ENCODE results near the gene CNTFR.

The CNTFR gene

GRCh38 chr9:34507556-34507955, 82.0 kb downstream of the CNTFR start:
- DNase-seq (ENCODE audit: low read depth), result no peak

GRCh38 chr9:34506623-34507022, 82.9 kb downstream of the CNTFR start:
- DNase-seq (ENCODE audit: low read depth), result no peak

DNA sequence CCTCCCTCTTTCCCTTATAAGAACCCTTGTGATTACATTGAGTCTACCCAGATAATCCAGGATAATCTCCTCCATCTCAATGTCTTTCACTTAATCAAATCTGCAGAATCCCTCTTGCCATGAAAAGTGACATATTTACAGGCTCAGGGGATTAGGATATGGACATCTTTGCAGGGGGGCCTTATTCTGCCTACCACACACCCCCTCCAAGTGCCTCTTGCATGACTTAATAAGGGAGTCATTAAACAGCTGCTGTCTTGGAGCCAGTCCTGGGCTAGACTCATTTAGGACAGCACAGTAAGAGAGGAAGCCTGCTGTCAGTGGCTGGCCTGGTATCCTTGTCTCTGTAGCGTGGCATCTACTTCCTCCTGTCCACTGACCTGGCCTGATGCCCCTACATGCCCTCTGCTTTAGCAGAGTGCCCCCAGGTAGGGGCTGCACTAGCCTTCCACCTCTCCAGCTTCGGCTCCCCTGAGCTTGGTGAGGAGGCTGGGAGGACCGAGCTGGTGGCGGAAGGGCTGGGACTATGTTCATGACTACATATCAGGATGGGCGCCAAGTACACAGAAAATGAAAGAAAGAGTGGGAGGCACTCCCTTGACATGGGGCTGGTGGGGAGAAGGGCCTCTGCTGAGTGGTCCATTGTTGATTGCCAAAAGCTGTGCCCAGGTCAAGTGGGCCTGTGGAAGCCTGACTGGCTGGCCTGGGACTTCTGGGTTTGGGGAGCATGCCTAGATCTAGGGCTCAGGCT, 84.0 kb downstream of the CNTFR start:
- DNase-seq (ENCODE audit: low read depth), result no peak

DNA sequence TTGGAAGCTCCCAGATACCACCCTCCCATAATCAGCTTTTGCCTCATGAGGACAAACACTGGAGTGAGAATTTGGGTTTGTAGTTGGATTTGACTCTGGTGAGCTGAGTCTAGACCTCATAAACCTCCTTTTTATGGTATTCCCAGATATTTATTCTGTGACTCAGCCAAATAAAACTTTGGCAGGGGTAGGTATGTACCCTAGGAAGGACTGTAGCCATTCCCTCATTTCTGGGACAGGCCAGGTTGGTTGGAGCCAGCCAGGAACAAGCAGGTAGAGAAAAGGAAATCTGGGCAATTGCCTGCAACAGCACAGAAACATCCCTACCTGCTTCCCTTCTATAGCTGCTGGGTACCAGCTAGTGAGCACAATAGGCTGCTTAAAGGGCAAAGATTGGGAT, 86.1 kb downstream of the CNTFR start:
- DNase-seq (ENCODE audit: low read depth), result no peak

DNA sequence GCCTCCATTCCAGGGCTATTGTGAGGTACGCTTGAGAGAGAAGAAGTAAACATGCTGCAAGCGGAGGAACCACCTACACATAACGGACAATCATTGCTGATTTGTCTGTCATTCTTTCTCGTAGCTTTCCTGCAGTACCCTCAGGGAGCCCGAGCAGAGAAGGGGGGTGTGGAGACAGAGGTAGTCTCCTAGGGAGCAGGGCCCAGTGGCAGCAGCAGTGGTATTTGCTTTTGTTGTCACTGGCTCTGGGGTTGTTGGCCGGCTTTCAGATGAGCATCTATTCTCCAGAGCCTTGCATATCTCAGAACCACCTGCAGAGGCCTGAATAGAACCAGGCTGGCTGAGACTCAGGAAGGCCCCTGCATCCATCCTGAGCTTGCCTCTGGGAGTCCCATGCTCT, 86.6 kb downstream of the CNTFR start:
- no peak for DNase-seq (ENCODE audit: low read depth)

- no peak for DNase-seq (ENCODE audit: low read depth)
Observed at GRCh38 chr9:34502471-34502870, 87.1 kb downstream of the CNTFR start.

DNA sequence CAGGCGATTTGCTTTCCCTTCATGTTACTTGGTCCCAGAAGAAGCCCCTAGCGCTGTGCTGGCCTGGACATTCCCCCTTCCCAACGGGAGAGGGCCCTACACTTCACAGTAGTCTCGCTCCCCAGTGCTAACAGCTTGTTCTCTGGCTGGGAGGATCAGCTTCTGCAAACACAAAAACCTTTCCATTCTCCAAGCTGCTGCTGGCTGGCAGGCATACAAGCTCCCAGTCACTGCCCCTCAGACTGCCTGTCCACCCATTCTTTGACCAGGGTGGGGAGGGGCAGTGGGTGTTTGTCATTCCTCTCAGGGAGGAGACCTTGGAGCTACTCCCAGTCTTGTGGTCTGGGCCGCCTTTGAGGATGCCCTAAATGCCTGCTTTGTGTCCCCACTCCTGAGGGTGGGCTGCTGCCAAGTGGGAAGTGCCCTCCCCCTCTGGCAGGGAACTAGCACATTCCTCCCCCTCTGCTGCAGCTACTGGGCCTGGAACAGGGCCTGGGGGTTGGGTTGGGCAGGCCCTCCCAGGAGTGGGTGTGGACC, 87.6 kb downstream of the CNTFR start:
- peak; percentile 52 for DNase-seq (ENCODE audit: low read depth)
